ENCODE data around the gene TFIP11.
A peak's percentile ranks its signal among the peaks of the same experiment; 100 is the strongest.

TFIP11 gene

GRCh38 chr22:26485013-26485412, 27.3 kb downstream of the TFIP11 start:
- no peaks in the 10 kb centered on the region for H3K27me3 ChIP-seq (replicated peaks; ENCODE audit: control insufficient read depth, insufficient read depth, low read length)
- H3K36me3 ChIP-seq (ENCODE audit: control insufficient read depth, insufficient read depth, low read length) = peaks cover 13% of the 10 kb centered on the region
- DNase-seq (ENCODE audit: extremely low read depth, insufficient read length) = no peak
- peak overlapping the region; percentile 93 for H3K4me3 ChIP-seq (replicated peaks; ENCODE audit: low read depth, low read length)
- no peak for TF ChIP-seq CTCF (IDR thresholded peaks at IDR 0.05; ENCODE audit: insufficient read depth, low read length, poor library complexity, severe bottlenecking)

- no peak for TF ChIP-seq CTCF (IDR thresholded peaks at IDR 0.05; ENCODE audit: insufficient read depth, low read length, poor library complexity, severe bottlenecking)
- Histone ChIP-seq H3K4me3 (replicated peaks; ENCODE audit: low read depth, low read length) (peak overlapping the region; percentile 93), H3K27me3 (replicated peaks; ENCODE audit: control insufficient read depth, insufficient read depth, low read length) (no peaks in the 10 kb centered on the region), H3K36me3 (ENCODE audit: control insufficient read depth, insufficient read depth, low read length) (peaks cover 9% of the 10 kb centered on the region)
- DNase-seq (ENCODE audit: extremely low read depth, insufficient read length) = no peak
Measured at GRCh38 chr22:26484360-26484706, 27.9 kb downstream of the TFIP11 start.

DNA sequence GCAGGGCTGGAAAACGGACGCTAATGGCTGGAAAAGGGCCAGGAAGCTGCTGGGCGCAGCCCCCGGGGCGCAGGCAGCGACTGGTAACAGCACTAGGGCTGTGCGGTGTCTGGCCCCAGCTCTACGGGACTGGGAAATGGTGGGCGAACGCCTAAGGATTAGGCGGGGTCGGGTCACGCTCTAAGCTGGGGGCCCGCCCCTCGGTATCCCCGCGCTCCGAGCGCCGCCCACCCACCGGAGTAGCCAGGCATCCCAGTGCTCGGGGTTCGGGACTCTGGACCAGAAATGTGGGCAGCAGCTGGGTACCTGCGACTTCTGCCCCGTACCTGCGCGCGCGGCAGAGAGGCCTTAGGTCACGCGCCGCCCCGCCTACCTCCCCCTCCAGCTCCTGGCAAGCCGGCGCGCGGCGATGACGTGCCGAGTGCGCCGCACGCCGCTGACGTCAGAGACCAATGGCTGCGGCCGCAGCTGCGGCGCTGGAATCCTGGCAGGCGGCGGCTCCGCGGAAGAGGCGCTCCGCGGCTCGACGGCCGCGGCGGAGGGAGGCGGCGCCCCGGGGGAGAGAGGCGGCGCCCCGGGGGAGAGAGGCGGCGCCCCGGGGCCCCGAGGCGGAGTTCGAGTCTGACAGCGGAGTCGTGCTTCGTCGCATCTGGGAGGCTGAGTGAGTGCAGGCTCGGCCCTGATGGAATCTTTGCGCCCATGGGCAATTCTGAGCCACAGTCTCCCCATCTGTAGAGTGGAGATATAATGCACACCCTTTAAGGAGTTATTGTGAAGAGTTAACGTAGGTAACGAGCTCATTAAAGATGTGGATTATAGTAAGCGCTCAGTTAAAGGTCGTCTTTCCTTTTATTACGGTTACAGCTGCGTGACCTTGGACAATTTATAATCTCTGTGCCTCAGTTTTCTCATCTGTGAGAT, 28.6 kb downstream of the TFIP11 start, which contains the start of the genes HPS4 and SRRD:
Gene HPS4, minus strand, starts transcription at position 345 of the 921 bp plus-strand sequence. CDS start 2,021 bp downstream, outside the sequence.
Gene SRRD, plus strand, starts transcription at position 439 of the 921 bp plus-strand sequence. Its CDS starts 14 bp downstream, at position 453.
- H3K4me3 ChIP-seq (replicated peaks; ENCODE audit: low read depth, low read length) = peak within 1 kb of the TSS; percentile 93
- TF ChIP-seq CTCF (IDR thresholded peaks at IDR 0.05; ENCODE audit: insufficient read depth, low read length, poor library complexity, severe bottlenecking) = no peak
- H3K36me3 ChIP-seq (ENCODE audit: control insufficient read depth, insufficient read depth, low read length) = peaks cover 8% of the 10 kb centered on the region
- peak; percentile 93 for DNase-seq (ENCODE audit: extremely low read depth, insufficient read length)
- H3K27me3 ChIP-seq (replicated peaks; ENCODE audit: control insufficient read depth, insufficient read depth, low read length) = no peaks in the 10 kb centered on the region

DNA sequence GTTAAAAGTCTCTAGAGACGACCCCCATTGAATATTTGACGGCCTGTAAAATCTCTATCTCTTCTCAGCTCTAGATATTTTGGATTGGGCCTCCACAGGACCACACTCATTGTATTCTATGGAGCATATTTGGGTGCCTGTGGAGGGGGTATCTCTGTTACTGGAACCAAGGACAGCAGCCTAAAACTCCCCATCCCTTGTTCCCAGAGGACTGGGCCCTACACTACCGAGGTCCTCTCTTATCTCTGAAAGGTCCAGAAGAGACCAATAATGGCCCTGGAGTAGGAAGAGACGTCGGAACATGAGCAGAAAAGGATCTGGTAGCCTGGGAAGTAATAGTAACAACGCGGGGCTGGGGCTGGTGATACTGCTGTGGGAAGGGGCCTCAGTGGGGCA, 29.2 kb downstream of the TFIP11 start:
- H3K36me3 ChIP-seq (ENCODE audit: control insufficient read depth, insufficient read depth, low read length) = peaks cover 4% of the 10 kb centered on the region; the same call in 1 of the 2 replicates
- H3K27me3 ChIP-seq (replicated peaks; ENCODE audit: control insufficient read depth, insufficient read depth, low read length) = no peaks in the 10 kb centered on the region
- TF ChIP-seq CTCF (IDR thresholded peaks at IDR 0.05; ENCODE audit: insufficient read depth, low read length, poor library complexity, severe bottlenecking) = no peak
- no peak for DNase-seq (ENCODE audit: extremely low read depth, insufficient read length)
- peak overlapping the region; percentile 93 for H3K4me3 ChIP-seq (replicated peaks; ENCODE audit: low read depth, low read length)

- no peaks in the 10 kb centered on the region for H3K27me3 ChIP-seq (replicated peaks; ENCODE audit: control insufficient read depth, insufficient read depth, low read length)
- H3K4me3 ChIP-seq (replicated peaks; ENCODE audit: low read depth, low read length) = no peak overlapping the region
- no peak for DNase-seq (ENCODE audit: extremely low read depth, insufficient read length)
- TF ChIP-seq CTCF (IDR thresholded peaks at IDR 0.05; ENCODE audit: insufficient read depth, low read length, poor library complexity, severe bottlenecking) = no peak
- no peaks in the 10 kb centered on the region for H3K36me3 ChIP-seq (ENCODE audit: control insufficient read depth, insufficient read depth, low read length)
Measured at GRCh38 chr22:26482161-26482560, 30.1 kb downstream of the TFIP11 start.
